K562 (cell line): ENCODE results near the gene PBX2. TPM values are rescaled to one million over a fixed set of nuclear protein-coding genes. Genes with fewer than 3 reads are reported as not detected.

ENCODE experiments used
- CREBBP ChIP-seq: IDR thresholded peaks from one replicate; pipeline ENCODE4 v1.6.1; 2012; ENCODE audit warnings: low read depth, mild to moderate bottlenecking, control low read depth, inconsistent platforms, low read length
- CSDE1 ChIP-seq, 2 experiments: fragments of 450-650 bp; IDR thresholded peaks; 2 replicates each; pipeline ENCODE4 v1.6.1; 2016; ENCODE audit warnings: mild to moderate bottlenecking in 1 of 2
- FOS ChIP-seq: IDR thresholded peaks from 3 replicates; pipeline ENCODE4 v1.6.1; 2011; ENCODE audit not compliant: insufficient read length; ENCODE audit errors: extremely low read depth
- KAT8 ChIP-seq: fragments of 450-650 bp; IDR thresholded peaks from 2 replicates; pipeline ENCODE4 v1.6.1; 2016; ENCODE audit warnings: low read depth, mild to moderate bottlenecking
- LARP7 ChIP-seq: fragments of 450-650 bp; IDR thresholded peaks from 2 replicates; pipeline ENCODE4 v1.6.1; 2016
- NR3C1 ChIP-seq: sonication (generic); formaldehyde crosslinking; IDR thresholded peaks from 2 replicates; pipeline ENCODE4 v1.8.1; 2022; ENCODE audit warnings: missing genetic modification reagents
- PHF8 ChIP-seq: fragments of 200-600 bp; sonication (generic); IDR thresholded peaks from 2 replicates; pipeline ENCODE4 v1.6.1; 2012; ENCODE audit warnings: mixed run types, mild to moderate bottlenecking, inconsistent platforms, low read length, moderate library complexity, borderline replicate concordance
- TAL1 ChIP-seq: fragments of 450-650 bp; IDR thresholded peaks from 2 replicates; pipeline ENCODE4 v1.6.1; 2016; ENCODE audit warnings: mild to moderate bottlenecking
- THAP12 ChIP-seq: fragments of 250-450 bp; sonication (Bioruptor Pico); IDR thresholded peaks from 2 replicates; pipeline ENCODE4 v1.9.0; 2021; ENCODE audit warnings: mild to moderate bottlenecking, inconsistent platforms
- TOE1 ChIP-seq, 2 experiments: fragments of 450-650 bp in 1 of 2; sonication (generic) in 1 of 2; formaldehyde crosslinking in 1 of 2; IDR thresholded peaks; 2 replicates each; pipeline versions ENCODE4 v1.7.1 to v1.8.0; 2016 to 2022; ENCODE audit warnings: borderline replicate concordance in 2 of 2, mild to moderate bottlenecking in 2 of 2, antibody characterized with exemption in 1 of 2, inconsistent platforms in 1 of 2, low read depth in 1 of 2, missing genetic modification reagents in 1 of 2, moderate library complexity in 1 of 2
- ZBTB11 ChIP-seq, 3 experiments: fragments of 200-800 bp in 1 of 3; fragments of 250-450 bp in 1 of 3; fragments of 450-650 bp in 1 of 3; sonication (Bioruptor Pico) in 1 of 3; sonication (Bioruptor generic) in 1 of 3; formaldehyde crosslinking in 1 of 3; IDR thresholded peaks; 2 replicates each; pipeline versions ENCODE4 v1.6.1 to v1.8.0; 2016 to 2022; ENCODE audit warnings: mild to moderate bottlenecking in 2 of 3, missing genetic modification characterization in 2 of 3, missing compliant biosample characterization in 1 of 3, moderate library complexity in 1 of 3
- ZBTB43 ChIP-seq: sonication (generic); formaldehyde crosslinking; IDR thresholded peaks from 2 replicates; pipeline ENCODE4 v1.8.0; 2023; ENCODE audit warnings: mild to moderate bottlenecking, missing genetic modification reagents
- ZC3H8 ChIP-seq: fragments of 450-650 bp; IDR thresholded peaks from 2 replicates; pipeline ENCODE4 v1.6.1; 2017
- ZFP1 ChIP-seq: fragments of 450-650 bp; formaldehyde crosslinking; IDR thresholded peaks from 2 replicates; pipeline ENCODE4 v1.4.0; 2020; ENCODE audit warnings: mild to moderate bottlenecking, mixed read lengths
- ZFP36 ChIP-seq: fragments of 150-350 bp; IDR thresholded peaks from 2 replicates; pipeline ENCODE4 v1.6.1; 2018; ENCODE audit warnings: low read length, low read depth; ENCODE audit not compliant: partially characterized antibody
- ZNF140 ChIP-seq: fragments of 250-450 bp; sonication (Bioruptor Pico); IDR thresholded peaks from 2 replicates; pipeline ENCODE4 v1.8.0; 2021; ENCODE audit warnings: moderate library complexity, mild to moderate bottlenecking, inconsistent platforms
- ZNF24 ChIP-seq: fragments of 450-650 bp; IDR thresholded peaks from 2 replicates; pipeline ENCODE4 v1.6.1; 2016
- ZNF263 ChIP-seq: sonication (generic); formaldehyde crosslinking; IDR thresholded peaks from 2 replicates; pipeline ENCODE4 v1.8.0; 2022; ENCODE audit warnings: mild to moderate bottlenecking, missing genetic modification reagents, borderline replicate concordance
- ZNF282 ChIP-seq: sonication (generic); formaldehyde crosslinking; IDR thresholded peaks from 2 replicates; pipeline ENCODE4 v1.8.1; 2023; ENCODE audit warnings: missing genetic modification reagents
- ZNF3 ChIP-seq: fragments of 250-450 bp; sonication (Bioruptor Pico); IDR thresholded peaks from 2 replicates; pipeline ENCODE4 v1.5.0; 2021; ENCODE audit warnings: mild to moderate bottlenecking, moderate library complexity
- ZNF347 ChIP-seq: fragments of 450-650 bp; formaldehyde crosslinking; IDR thresholded peaks from 2 replicates; pipeline ENCODE4 v1.4.0; 2020; ENCODE audit warnings: low read depth, mild to moderate bottlenecking, moderate library complexity
- polyA plus RNA-seq, 8 experiments: library from polyadenylated mRNA; depleted of rRNA in 4 of 8; stranded (reverse) in 5 of 8; unstranded in 3 of 8; fragments of >200 nt; fragmentation: Nextera tagmentation in 2 of 8; fragmentation: Illumina TruSeq in 1 of 8; extraction: Ambion mirVana in 2 of 8; extraction: Trizol in 1 of 8; gene quantifications; 2 replicates each; pipeline versions ENCODE4 v1.2.1 to v1.2.3, GENCODE V29; 2011 to 2014; ENCODE audit warnings: inconsistent platforms in 1 of 8, missing spikeins in 1 of 8
- total RNA-seq, 7 experiments: library from RNA; depleted of rRNA in 6 of 7; stranded (reverse); fragments of >200 nt in 6 of 7; fragmentation: Illumina TruSeq in 2 of 7; extraction: Trizol in 2 of 7; gene quantifications; 2 replicates each; pipeline versions ENCODE4 v1.2.1 to v1.2.3, GENCODE V29; 2011 to 2021; ENCODE audit warnings: low replicate concordance in 1 of 7

The PBX2 gene
- total and polyA plus RNA-seq, 9 of the 15 experiments (the other 6 are each of a cell fraction or from before 2014, with no cell fraction given) = 1.9 to 134 (median 62.5) TPM

- TF ChIP-seq ZBTB11 (CRISPR knock-in tag; IDR thresholded peaks at IDR 0.05) (no peak; a peak in 1 of 6 replicates), NR3C1 (CRISPR knock-in tag) (no peak), ZNF140 (no peak), CSDE1 (IDR thresholded peaks at IDR 0.05) (peak in 1 of 2 experiments; percentile 84; a peak in 2 of 4 replicates), ZNF3 (CRISPR knock-in tag) (no peak), ZNF347 (CRISPR knock-in tag) (no peak), ZBTB43 (CRISPR knock-in tag) (no peak), ZFP36 (no peak), ZNF282 (no peak), LARP7 (peak; percentile 87), TOE1 (IDR thresholded peaks at IDR 0.05; ENCODE audit: borderline replicate concordance) (no peak; the same call in none of the 2 replicates), TOE1 (CRISPR knock-in tag; IDR thresholded peaks at IDR 0.05; ENCODE audit: borderline replicate concordance, low read depth) (no peak), ZNF24 (no peak), CREBBP (no peak), ZC3H8 (peak; percentile 89; the same call in 1 of the 2 replicates), THAP12 (CRISPR knock-in tag) (no peak; the same call in 1 of the 2 replicates), KAT8 (no peak), ZFP1 (CRISPR knock-in tag) (peak; percentile 59; the same call in 1 of the 2 replicates), PHF8 (no peak), FOS (no peak), TAL1 (no peak), ZNF263 (CRISPR knock-in tag) (no peak)
Observed at GRCh38 chr6:32176476-32177182, 13.4 kb downstream of the PBX2 start (continued).
